ENCODE results near the gene CTNNA2. TPM values are rescaled to one million over a fixed set of nuclear protein-coding genes. Genes with fewer than 3 reads are reported as not detected.

CTNNA2 gene
- total and polyA plus RNA-seq, 2 of the 8 experiments (the other 6 are each of a cell fraction or from before 2014, with no cell fraction given): 3.9 to 9.0 TPM

DNA sequence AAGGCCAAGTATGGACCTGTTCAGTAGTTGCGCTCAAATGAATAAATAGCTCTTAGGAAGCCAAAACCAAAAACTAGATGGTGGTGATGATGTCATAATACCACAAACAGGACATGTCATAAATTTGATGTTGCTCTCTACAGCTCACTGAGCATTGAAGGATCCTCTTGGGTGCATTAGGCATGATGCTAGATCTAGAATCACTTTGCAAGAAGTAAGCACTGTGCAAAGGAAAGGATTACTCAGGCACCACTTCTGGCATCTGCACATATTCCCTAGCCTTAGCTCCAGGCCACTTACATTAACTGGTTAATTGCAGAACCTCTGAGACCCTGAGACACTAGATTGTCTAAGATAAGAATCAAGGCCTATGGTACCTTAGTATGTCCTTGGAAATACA lies 733.7 kb downstream of the CTNNA2 start:
- Histone ChIP-seq H3K4me3 (ENCODE audit: extremely low read depth in 1 of 4, insufficient read depth in 2 of 4, low read depth in 3 of 4, low read length in 4 of 4) (no peak overlapping the region), H2BK120ac (replicated peaks; ENCODE audit: low read depth, low read length) (no peak overlapping the region), H2BK5ac (ENCODE audit: low read depth, low read length) (no peak overlapping the region), H2AFZ (ENCODE audit: low read length) (no peak overlapping the region), H3K27me3 (replicated peaks in 1 of 4; ENCODE audit: control insufficient read depth in 3 of 4, extremely low read depth in 1 of 4, insufficient read depth in 3 of 4, low read length in 3 of 4) (no peaks in the 10 kb centered on the region), H3K18ac (ENCODE audit: extremely low read depth, low read length) (no peak overlapping the region), H3K9ac (replicated peaks in 1 of 4; ENCODE audit: extremely low read depth in 1 of 4, low read depth in 3 of 4, low read length in 3 of 4) (no peak overlapping the region), H3K23ac (ENCODE audit: insufficient read length) (no peak overlapping the region), H4K5ac (ENCODE audit: insufficient read length, low read depth, low read length) (no peak overlapping the region), H4K91ac (replicated peaks; ENCODE audit: insufficient read length, low read length) (no peak overlapping the region), H3K56ac (replicated peaks; ENCODE audit: insufficient read length, low read depth, low read length) (no peak overlapping the region), H3K79me1 (ENCODE audit: low read depth, low read length) (no peaks in the 10 kb centered on the region), H3K36me3 (ENCODE audit: control insufficient read depth in 2 of 4, insufficient read depth in 4 of 4, low read length in 3 of 4) (no peaks in the 10 kb centered on the region), H2BK20ac (ENCODE audit: low read length) (no peak overlapping the region), H3K4ac (replicated peaks; ENCODE audit: insufficient read length, low read depth, low read length) (no peak overlapping the region), H3K79me2 (ENCODE audit: control insufficient read depth in 1 of 2, insufficient read depth in 2 of 2, low read length in 2 of 2) (no peaks in the 10 kb centered on the region), H4K8ac (ENCODE audit: extremely low read depth, insufficient read depth, low read length) (no peak overlapping the region), H4K20me1 (replicated peaks in 1 of 2; ENCODE audit: control insufficient read depth in 1 of 2, insufficient read depth in 2 of 2, low read length in 2 of 2) (no peaks in the 10 kb centered on the region), H3K14ac (ENCODE audit: insufficient read length) (no peak overlapping the region), H2BK12ac (ENCODE audit: low read depth, low read length) (no peak overlapping the region), H2BK15ac (ENCODE audit: low read length) (no peak overlapping the region), H2AK5ac (ENCODE audit: low read depth, low read length) (no peak overlapping the region), H3K27ac (ENCODE audit: low read depth, low read length) (no peak overlapping the region), H3K4me2 (ENCODE audit: insufficient read depth in 1 of 2, low read depth in 2 of 2, low read length in 2 of 2) (no peak overlapping the region), H3K23me2 (ENCODE audit: low read depth, low read length) (no peaks in the 10 kb centered on the region), H3K4me1 (replicated peaks in 1 of 4; ENCODE audit: control insufficient read depth in 3 of 4, insufficient read depth in 4 of 4, low read length in 3 of 4) (no peaks in the 10 kb centered on the region), H3K9me3 (ENCODE audit: insufficient read depth in 2 of 2, low read depth in 1 of 2, low read length in 1 of 2) (no peaks in the 10 kb centered on the region)
- no peak for DNase-seq (ENCODE audit: low read depth in 1 of 2, low spot score in 2 of 2)
- POLR2A ChIA-PET (ENCODE audit: partially characterized antibody): no interaction called here
- 96% methylated on average over 1 of the region's 1 CpG; no CpG with 5 or more reads in 1 of the 2 experiments for WGBS, 2 experiments (ENCODE audit: extremely low coverage in 1 of 2, insufficient coverage in 1 of 2, insufficient read length in 1 of 2, insufficient replicate concordance in 2 of 2, low coverage in 1 of 2, low lambda C conversion rate in 2 of 2, missing lambda C conversion rate in 1 of 2)
- CTCF ChIA-PET (ENCODE audit: partially characterized antibody): interaction anchor here (3.2 to 5.2 kb wide), 2 partner anchors 7 to 10 kb away, joined by 17 to 46 read pairs; no protein-coding TSS in a partner anchor
- no peak for FAIRE-seq
- no peak for TF ChIP-seq NANOG (IDR thresholded peaks at IDR 0.05; ENCODE audit: insufficient read depth, low read depth, low read length, poor library complexity, severe bottlenecking)
- no peak for TF ChIP-seq RAD21 (IDR thresholded peaks at IDR 0.05 in 1 of 2, conservative IDR thresholded peaks at IDR 0.05 in 1 of 2; ENCODE audit: low read depth in 2 of 2, low read length in 2 of 2)
- no peak for TF ChIP-seq ASH2L (IDR thresholded peaks at IDR 0.05; ENCODE audit: low read length)
- no peak for TF ChIP-seq CBX8 (IDR thresholded peaks at IDR 0.05; ENCODE audit: borderline replicate concordance, low read depth, low read length)
- TF ChIP-seq POLR2A (IDR thresholded peaks at IDR 0.05; ENCODE audit: control extremely low read depth in 1 of 2, low read depth in 2 of 2, low read length in 2 of 2): no peak
- no peak for TF ChIP-seq SIN3A (conservative IDR thresholded peaks at IDR 0.05 in 1 of 2, IDR thresholded peaks at IDR 0.05 in 1 of 2; ENCODE audit: low read depth in 1 of 2, low read length in 2 of 2)
- no peak for TF ChIP-seq BACH1 (IDR thresholded peaks at IDR 0.05; ENCODE audit: low read length)
- no peak for TF ChIP-seq TCF12 (IDR thresholded peaks at IDR 0.05; ENCODE audit: low read depth, low read length)
- no peak for TF ChIP-seq CHD2 (IDR thresholded peaks at IDR 0.05; ENCODE audit: low read length)
- TF ChIP-seq CHD1 (IDR thresholded peaks at IDR 0.05; ENCODE audit: low read depth, low read length): no peak
- TF ChIP-seq, protein P1, sequence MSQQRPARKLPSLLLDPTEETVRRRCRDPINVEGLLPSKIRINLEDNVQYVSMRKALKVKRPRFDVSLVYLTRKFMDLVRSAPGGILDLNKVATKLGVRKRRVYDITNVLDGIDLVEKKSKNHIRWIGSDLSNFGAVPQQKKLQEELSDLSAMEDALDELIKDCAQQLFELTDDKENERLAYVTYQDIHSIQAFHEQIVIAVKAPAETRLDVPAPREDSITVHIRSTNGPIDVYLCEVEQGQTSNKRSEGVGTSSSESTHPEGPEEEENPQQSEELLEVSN (IDR thresholded peaks at IDR 0.05): no peak
- no peak for TF ChIP-seq SAP30 (IDR thresholded peaks at IDR 0.05; ENCODE audit: insufficient read depth, insufficient replicate concordance, low read length)

Data from H1 (cell line).